Pancreas (tissue), 10 donors: ENCODE results near the gene PLOD2. TPM values are rescaled to one million over a fixed set of nuclear protein-coding genes. Genes with fewer than 3 reads are reported as not detected.

Source experiments
- ATAC-seq, 4 donors: fragments of 200-7000 bp; cut with Tn5 transposase; one replicate each; pipeline versions ENCODE4 v1.8.0 to v1.9.1; 2020; ENCODE audit warnings: mild to moderate bottlenecking in 4 of 4, moderate library complexity in 4 of 4
- DNase-seq, 6 donors: peaks; one replicate each; pipeline ENCODE4 v3.0.0-alpha.2; 2020
- FAIRE-seq: peaks from 2 replicates; lab custom pipeline; 2012; peaks lifted over from hg19 to GRCh38; lab: Jason Lieb, UNC
- H3K27ac ChIP-seq, 4 donors: fragments of 200-600 bp; sonication (generic); 1 replicate in 3 of 4; 2 replicates in 1 of 4; pipeline versions ENCODE4 v1.5.0 to v1.8.0; 2020
- H3K27me3 ChIP-seq, 4 donors: fragments of 200-600 bp; one replicate each; pipeline ENCODE4 v1.8.0; 2021
- H3K36me3 ChIP-seq, 3 donors: fragments of 200-600 bp; sonication (generic) in 1 of 3; one replicate each; pipeline versions ENCODE4 v1.5.0 to v1.8.0; 2020 to 2021
- H3K4me1 ChIP-seq, 3 donors: fragments of 200-600 bp; one replicate each; pipeline ENCODE4 v1.8.0; 2021
- H3K4me3 ChIP-seq, 4 donors: fragments of 200-600 bp; sonication (generic) in 2 of 4; one replicate each; pipeline versions ENCODE4 v1.5.0 to v1.8.0; 2020 to 2021
- H3K9me3 ChIP-seq, 4 donors: fragments of 200-600 bp; one replicate each; pipeline ENCODE4 v1.8.0; 2021
- CTCF ChIP-seq, 4 donors: fragments of 200-600 bp; sonication (generic) in 3 of 4; IDR thresholded peaks; one replicate each; pipeline versions ENCODE4 v1.5.0 to v1.8.0; 2021; ENCODE audit warnings: antibody characterized with exemption in 4 of 4
- WGBS, 2 donors: extraction: QIAGEN DNeasy Blood & Tissue Kit; methylation state at CpG; one replicate each; pipeline ENCODE4 v1.1.7; 2013; 5-methylcytosine and 5-hydroxymethylcytosine counted together
- intact Hi-C, 3 donors: fragments of 100-400 bp; cut with DNase I; formaldehyde crosslinking; loops; one replicate each; pipeline versions ENCODE4 v1.11.1 to v1.14.2; 2022
- polyA plus RNA-seq, 2 donors: library from polyadenylated mRNA; stranded (reverse); fragments of 200-250 nt; gene quantifications; one replicate each; pipeline ENCODE4 v1.2.3, GENCODE V29; 2013
- total RNA-seq, 6 donors: library from RNA; stranded (reverse); fragmentation: NEBNext Ultra II Directional in 4 of 6; extraction: Animal tissue kit (Norgen Biotek cat#: 25700) in 4 of 6; gene quantifications; one replicate each; pipeline versions ENCODE4 v1.2.1 to v1.2.4, GENCODE V29; 2021 to 2023
- donor health status: healthy with polysubstance abuse.
- donor health status: DM: no; HTN: no; CAD: no; lungs with moderate emphysema.
- donor health status: DM: no; HTN: no; CAD: no.
- donor health status: control.
- donor health status: control.
- donor health status: Bipolar disorder and iron deficiency.
- donor health status: DM: yes; HTN: yes; CAD: no.
- donor health status: DM: no; HTN: no; CAD: no.
- donor health status: DM: no; HTN: no; CAD: no.
- donor health status: DM: yes; HTN: yes; CAD: no.

PLOD2 gene
- total and polyA plus RNA-seq, 8 donors: 12.7 to 44.7 (median 18.8) TPM

GRCh38 chr3:146180376-146180775, 19.4 kb upstream of the PLOD2 start:
- Histone ChIP-seq H3K9me3 (no peaks in the 10 kb centered on the region), H3K36me3 (no peaks in the 10 kb centered on the region), H3K27ac (no peak overlapping the region), H3K4me3 (no peak overlapping the region), H3K27me3 (no peaks in the 10 kb centered on the region), H3K4me1 (peaks cover 0 to 8% (median 6%) of the 10 kb centered on the region in 3 donors)
- FAIRE-seq (no peak), DNase-seq (no peak), ATAC-seq (no peak)
- no peak for TF ChIP-seq CTCF (IDR thresholded peaks at IDR 0.05)
- 86 to 95% methylated on average over 6 of the region's 6 CpGs for WGBS, 2 donors
- intact Hi-C loops: no loop called here

- H3K9me3 ChIP-seq: no peaks in the 10 kb centered on the region
- no peak for FAIRE-seq
- H3K27ac ChIP-seq: no peak overlapping the region
- no peak for ATAC-seq
- intact Hi-C loops: loop anchor here in 2 of 3 donors (10.0 kb wide), 2 partner anchors 103 to 113 kb away; no protein-coding TSS in a partner anchor
- H3K4me3 ChIP-seq: no peak overlapping the region
- H3K4me1 ChIP-seq: no peaks in the 10 kb centered on the region
- no peaks in the 10 kb centered on the region for H3K27me3 ChIP-seq
- H3K36me3 ChIP-seq: no peaks in the 10 kb centered on the region
- WGBS, 2 donors: 77 to 87% methylated on average over 6 of the region's 6 CpGs
- no peak for DNase-seq
- no peak for TF ChIP-seq CTCF (IDR thresholded peaks at IDR 0.05)
These were observed 17.2 kb upstream of the PLOD2 start for GRCh38 chr3:146178006-146178689.

- Histone ChIP-seq H3K27ac (no peak overlapping the region), H3K4me1 (no peaks in the 10 kb centered on the region), H3K27me3 (no peaks in the 10 kb centered on the region), H3K4me3 (no peak overlapping the region), H3K9me3 (no peaks in the 10 kb centered on the region), H3K36me3 (no peaks in the 10 kb centered on the region)
- no peak for DNase-seq
- no peak for TF ChIP-seq CTCF (IDR thresholded peaks at IDR 0.05)
- ATAC-seq: no peak
- intact Hi-C loops: loop anchor here in 2 of 3 donors (10.0 kb wide), 2 partner anchors 103 to 113 kb away; no protein-coding TSS in a partner anchor
- no peak for FAIRE-seq
- 78 to 90% methylated on average over 1 of the region's 1 CpG for WGBS, 2 donors
These were observed 16.5 kb upstream of the PLOD2 start for GRCh38 chr3:146177519-146177918.

- no peaks in the 10 kb centered on the region for H3K36me3 ChIP-seq
- no peak for DNase-seq
- FAIRE-seq: no peak
- intact Hi-C loops: loop anchor here in 2 of 3 donors (10.0 kb wide), 2 partner anchors 102 to 112 kb away; no protein-coding TSS in a partner anchor
- H3K4me3 ChIP-seq: no peak overlapping the region
- no peaks in the 10 kb centered on the region for H3K4me1 ChIP-seq
- no peaks in the 10 kb centered on the region for H3K9me3 ChIP-seq
- no peak for ATAC-seq
- H3K27me3 ChIP-seq: no peaks in the 10 kb centered on the region
- TF ChIP-seq CTCF (IDR thresholded peaks at IDR 0.05): no peak
- no peak overlapping the region for H3K27ac ChIP-seq
- 75 to 83% methylated on average over 3 of the region's 3 CpGs for WGBS, 2 donors
These were observed 16.1 kb upstream of the PLOD2 start for GRCh38 chr3:146177072-146177471.

GRCh38 chr3:146172586-146172985, 11.6 kb upstream of the PLOD2 start:
- H3K9me3 ChIP-seq: no peaks in the 10 kb centered on the region
- TF ChIP-seq CTCF (IDR thresholded peaks at IDR 0.05): no peak
- no peak overlapping the region for H3K27ac ChIP-seq
- H3K4me1 ChIP-seq: peaks cover 0 to under 1% (median 0%) of the 10 kb centered on the region in 3 donors
- 74 to 75% methylated on average over 1 of the region's 1 CpG for WGBS, 2 donors
- DNase-seq: no peak
- no peak for FAIRE-seq
- H3K4me3 ChIP-seq: no peak overlapping the region
- H3K36me3 ChIP-seq: no peaks in the 10 kb centered on the region
- ATAC-seq: no peak
- intact Hi-C loops: loop anchor here in 2 of 3 donors (10.0 kb wide), 2 partner anchors 98 to 108 kb away; no protein-coding TSS in a partner anchor
- H3K27me3 ChIP-seq: no peaks in the 10 kb centered on the region
